HEK293 (cell line): Measurements from ENCODE around the gene FHIT.

ENCODE experiments used
- CTCF ChIA-PET: fragments of 350-600 bp; formaldehyde crosslinking; extraction: SDS; loops from one replicate; lab custom pipeline; 2021; ENCODE audit warnings: antibody characterized with exemption; lab: Yijun Ruan, JAX
- POLR2A ChIA-PET: fragments of 300-600 bp; formaldehyde crosslinking; extraction: SDS; loops from one replicate; lab custom pipeline; 2020; ENCODE audit warnings: antibody characterized with exemption, inconsistent platforms; lab: Yijun Ruan, JAX
- H3K27ac ChIP-seq: fragments of 200-500 bp; sonication (Bioruptor generic); 2 replicates; pipeline ENCODE4 v1.5.1; 2014; ENCODE audit warnings: low read depth, low read length, control low read depth, inconsistent platforms; ENCODE audit errors: extremely low read depth
- H3K36me3 ChIP-seq, 2 experiments: fragments of 200-500 bp in 1 of 2; sonication (Bioruptor generic) in 1 of 2; 1 replicate in 1 of 2; 2 replicates in 1 of 2; pipeline ENCODE4 v1.5.1; 2014 to 2017; ENCODE audit warnings: inconsistent platforms in 2 of 2, low read length in 2 of 2; ENCODE audit not compliant: control insufficient read depth in 2 of 2, insufficient read depth in 1 of 2
- H3K4me1 ChIP-seq: fragments of 200-500 bp; sonication (Bioruptor generic); 2 replicates; pipeline ENCODE4 v1.5.1; 2014; ENCODE audit warnings: mild to moderate bottlenecking, low read length, inconsistent platforms; ENCODE audit not compliant: control insufficient read depth, insufficient read depth
- H3K4me3 ChIP-seq: 2 replicates; pipeline ENCODE4 v1.5.1; 2011; ENCODE audit warnings: low read depth, mild to moderate bottlenecking, control low read depth, low read length, moderate library complexity
- H3K9me3 ChIP-seq: fragments of 200-500 bp; sonication (Bioruptor generic); 2 replicates; pipeline ENCODE4 v1.5.1; 2014; ENCODE audit warnings: low read depth, low read length, inconsistent platforms; ENCODE audit not compliant: control insufficient read depth, insufficient read depth
- GLI4 ChIP-seq: fragments of 450-650 bp; formaldehyde crosslinking; IDR thresholded peaks from 2 replicates; pipeline ENCODE4 v1.5.1; 2016; ENCODE audit warnings: missing biosample characterization, missing genetic modification characterization
- HOXA7 ChIP-seq: sonication (generic); formaldehyde crosslinking; IDR thresholded peaks from 2 replicates; pipeline ENCODE4 v1.8.1; 2022; ENCODE audit warnings: missing genetic modification reagents, borderline replicate concordance
- HOXC10 ChIP-seq: sonication (generic); formaldehyde crosslinking; IDR thresholded peaks from 2 replicates; pipeline ENCODE4 v1.8.1; 2023; ENCODE audit warnings: mild to moderate bottlenecking, missing genetic modification reagents
- KLF7 ChIP-seq: fragments of 450-650 bp; formaldehyde crosslinking; IDR thresholded peaks from 2 replicates; pipeline ENCODE4 v1.5.1; 2016; ENCODE audit warnings: missing biosample characterization, missing genetic modification characterization, borderline replicate concordance
- KLF9 ChIP-seq: fragments of 450-650 bp; formaldehyde crosslinking; IDR thresholded peaks from 2 replicates; pipeline ENCODE4 v1.5.1; 2016; ENCODE audit warnings: missing biosample characterization, missing genetic modification characterization, low read depth
- PRDM10 ChIP-seq: fragments of 450-650 bp; formaldehyde crosslinking; IDR thresholded peaks from 2 replicates; pipeline ENCODE4 v1.5.1; 2016; ENCODE audit warnings: missing biosample characterization, missing genetic modification characterization
- PRDM6 ChIP-seq: fragments of 450-650 bp; formaldehyde crosslinking; IDR thresholded peaks from 2 replicates; pipeline ENCODE4 v1.5.1; 2017; ENCODE audit warnings: missing biosample characterization, missing genetic modification characterization
- YY1 ChIP-seq: fragments of 450-650 bp; formaldehyde crosslinking; IDR thresholded peaks from 2 replicates; pipeline ENCODE4 v1.5.1; 2018; ENCODE audit warnings: missing biosample characterization, missing genetic modification characterization
- ZBTB26 ChIP-seq: fragments of 450-650 bp; formaldehyde crosslinking; optimal IDR thresholded peaks from 2 replicates; pipeline ENCODE3; 2016; ENCODE audit warnings: missing biosample characterization, mild to moderate bottlenecking, missing genetic modification characterization
- ZNF175 ChIP-seq: fragments of 450-650 bp; formaldehyde crosslinking; IDR thresholded peaks from 2 replicates; pipeline ENCODE4 v1.5.1; 2016; ENCODE audit warnings: missing biosample characterization, missing genetic modification characterization
- ZNF18 ChIP-seq: fragments of 450-650 bp; formaldehyde crosslinking; IDR thresholded peaks from 2 replicates; pipeline ENCODE4 v1.5.1; 2016; ENCODE audit warnings: missing biosample characterization, missing genetic modification characterization
- ZNF221 ChIP-seq: fragments of 450-650 bp; formaldehyde crosslinking; IDR thresholded peaks from 2 replicates; pipeline ENCODE4 v1.5.1; 2017; ENCODE audit warnings: missing biosample characterization, missing genetic modification characterization, borderline replicate concordance
- ZNF292 ChIP-seq: fragments of 450-650 bp; formaldehyde crosslinking; IDR thresholded peaks from 2 replicates; pipeline ENCODE4 v1.5.1; 2016; ENCODE audit warnings: low read depth, missing biosample characterization, missing genetic modification characterization, borderline replicate concordance
- ZNF302 ChIP-seq: fragments of 450-650 bp; formaldehyde crosslinking; IDR thresholded peaks from 2 replicates; pipeline ENCODE4 v1.5.1; 2016; ENCODE audit warnings: missing biosample characterization, missing genetic modification characterization, low read depth
- ZNF473 ChIP-seq: fragments of 450-650 bp; formaldehyde crosslinking; IDR thresholded peaks from 2 replicates; pipeline ENCODE4 v1.5.1; 2017; ENCODE audit warnings: missing biosample characterization, missing genetic modification characterization
- ZNF529 ChIP-seq: fragments of 450-650 bp; formaldehyde crosslinking; IDR thresholded peaks from 2 replicates; pipeline ENCODE4 v1.5.1; 2017; ENCODE audit warnings: missing genetic modification characterization, missing biosample characterization; ENCODE audit not compliant: insufficient replicate concordance
- ZNF544 ChIP-seq: fragments of 450-650 bp; formaldehyde crosslinking; IDR thresholded peaks from 2 replicates; pipeline ENCODE4 v1.5.0; 2017; ENCODE audit warnings: missing biosample characterization, missing genetic modification characterization
- ZNF596 ChIP-seq: fragments of 450-650 bp; IDR thresholded peaks from 2 replicates; pipeline ENCODE4 v1.5.0; 2018; ENCODE audit warnings: missing biosample characterization, mild to moderate bottlenecking, missing genetic modification characterization, moderate library complexity
- ZNF660 ChIP-seq: fragments of 450-650 bp; IDR thresholded peaks from 2 replicates; pipeline ENCODE4 v1.5.1; 2018; ENCODE audit warnings: missing biosample characterization, mild to moderate bottlenecking, missing genetic modification characterization
- ZSCAN18 ChIP-seq: fragments of 450-650 bp; formaldehyde crosslinking; IDR thresholded peaks from 2 replicates; pipeline ENCODE4 v1.5.1; 2016; ENCODE audit warnings: missing biosample characterization, missing genetic modification characterization

Gene FHIT

GRCh38 chr3:60998858-60999257 lies 252.4 kb downstream of the FHIT start:
- no peak overlapping the region for H3K4me3 ChIP-seq
- no peak overlapping the region for H3K27ac ChIP-seq
- H3K4me1 ChIP-seq, result no peaks in the 10 kb centered on the region
- ChIA-PET CTCF (no interaction called here), POLR2A (no interaction called here)
- no peaks in the 10 kb centered on the region for H3K36me3 ChIP-seq
- no peaks in the 10 kb centered on the region for H3K9me3 ChIP-seq
- TF ChIP-seq ZNF175 (tag by site-specific recombination) (no peak), ZNF18 (tag by site-specific recombination) (no peak), ZNF473 (tag by site-specific recombination) (no peak), HOXC10 (CRISPR knock-in tag) (no peak), ZNF544 (tag by site-specific recombination) (no peak)
- TF ChIP-seq, all 188 proteins: peak for 0

- H3K27ac ChIP-seq, result no peak overlapping the region
- H3K9me3 ChIP-seq, result no peaks in the 10 kb centered on the region
- no peaks in the 10 kb centered on the region for H3K4me1 ChIP-seq
- no peaks in the 10 kb centered on the region for H3K36me3 ChIP-seq
- CTCF ChIA-PET, result interaction anchor here (0.6 kb wide), 1 partner anchor 96 kb away, joined by 5 read pairs; no protein-coding TSS in a partner anchor
- TF ChIP-seq ZNF596 (tag by site-specific recombination) (no peak), PRDM6 (tag by site-specific recombination) (0 out of 2 replicates have a peak, but pooled peaks have one; percentile 25)
- TF ChIP-seq, all 188 proteins: peak for 1
- H3K4me3 ChIP-seq, result no peak overlapping the region
- POLR2A ChIA-PET, result no interaction called here
Measured at GRCh38 chr3:60992395-60992794, 258.9 kb downstream of the FHIT start.

GRCh38 chr3:60990442-60990730 lies 260.9 kb downstream of the FHIT start:
- Histone ChIP-seq H3K4me1 (no peaks in the 10 kb centered on the region), H3K4me3 (no peak overlapping the region), H3K27ac (no peak overlapping the region), H3K36me3 (no peaks in the 10 kb centered on the region), H3K9me3 (no peaks in the 10 kb centered on the region)
- TF ChIP-seq ZNF175 (tag by site-specific recombination) (no peak), KLF7 (tag by site-specific recombination) (no peak), ZNF302 (tag by site-specific recombination) (no peak), ZNF221 (tag by site-specific recombination) (no peak), YY1 (no peak), GLI4 (no peak), ZNF292 (tag by site-specific recombination) (no peak), KLF9 (tag by site-specific recombination) (no peak), PRDM10 (tag by site-specific recombination) (no peak), ZNF660 (tag by site-specific recombination) (no peak), ZBTB26 (tag by site-specific recombination) (no peak), HOXA7 (CRISPR knock-in tag) (no peak), ZSCAN18 (tag by site-specific recombination) (no peak), ZNF529 (no peak)
- CTCF ChIA-PET, result no interaction called here
- POLR2A ChIA-PET, result no interaction called here
